Mammary epithelial cell (primary cell): Measurements from ENCODE around the gene COP1.

Experiments used
- CTCF ChIP-seq, 2 donors: IDR thresholded peaks in 1 of 2; conservative IDR thresholded peaks in 1 of 2; 2 replicates each; pipeline ENCODE4 v1.5.1; 2011 to 2012; ENCODE audit warnings: inconsistent platforms in 2 of 2, low read length in 2 of 2, mild to moderate bottlenecking in 2 of 2, control low read depth in 1 of 2, low read depth in 1 of 2; ENCODE audit not compliant: insufficient read depth in 1 of 2; ENCODE audit errors: extremely low read depth in 1 of 2
- EZH2 ChIP-seq: IDR thresholded peaks from 2 replicates; pipeline ENCODE4 v1.6.1; 2012; ENCODE audit warnings: low read length, inconsistent platforms, borderline replicate concordance

GRCh38 chr1:176193663-176194062 lies 13.4 kb downstream of the COP1 start:
- TF ChIP-seq CTCF (conservative IDR thresholded peaks at IDR 0.05 in 1 of 2, IDR thresholded peaks at IDR 0.05 in 1 of 2; ENCODE audit: extremely low read depth in 1 of 2, insufficient read depth in 1 of 2, low read depth in 1 of 2, low read length in 2 of 2) (no peak), EZH2 (no peak)
